Ishikawa (cell line): ENCODE data around the gene GANAB.

Source experiments
- CEBPB ChIP-seq: IDR thresholded peaks from 2 replicates; pipeline ENCODE4 v1.6.1; 2012
- CREB1 ChIP-seq: IDR thresholded peaks from 2 replicates; pipeline ENCODE4 v1.6.1; 2012; ENCODE audit warnings: low read depth
- EGR1 ChIP-seq: IDR thresholded peaks from 2 replicates; pipeline ENCODE4 v1.6.1; 2012
- EP300 ChIP-seq: IDR thresholded peaks from 2 replicates; pipeline ENCODE4 v1.6.1; 2012; ENCODE audit warnings: borderline replicate concordance
- FOXM1 ChIP-seq: IDR thresholded peaks from 2 replicates; pipeline ENCODE4 v1.6.1; 2012; ENCODE audit warnings: low read depth, borderline replicate concordance
- NFIC ChIP-seq: IDR thresholded peaks from 2 replicates; pipeline ENCODE4 v1.6.1; 2012
- RAD21 ChIP-seq: IDR thresholded peaks from 2 replicates; pipeline ENCODE4 v1.6.1; 2012; ENCODE audit warnings: low read depth
- TAF1 ChIP-seq: IDR thresholded peaks from 2 replicates; pipeline ENCODE4 v1.6.1; 2012; ENCODE audit warnings: low read depth, mild to moderate bottlenecking
- TCF12 ChIP-seq: IDR thresholded peaks from 2 replicates; pipeline ENCODE4 v1.6.1; 2012; ENCODE audit warnings: low read depth
- TEAD4 ChIP-seq: IDR thresholded peaks from 2 replicates; pipeline ENCODE4 v1.6.1; 2012
- USF1 ChIP-seq: IDR thresholded peaks from 2 replicates; pipeline ENCODE4 v1.6.1; 2012
- YY1 ChIP-seq: IDR thresholded peaks from 2 replicates; pipeline ENCODE4 v1.6.1; 2012; ENCODE audit warnings: low read depth
- ZBTB7A ChIP-seq: IDR thresholded peaks from 2 replicates; pipeline ENCODE4 v1.6.1; 2012; ENCODE audit warnings: low read depth
- TF ChIP-seq, protein P1 (sequence below): IDR thresholded peaks from 2 replicates; pipeline ENCODE4 v1.6.1; 2012; ENCODE audit warnings: low read depth, mild to moderate bottlenecking
- TF ChIP-seq, protein P2 (sequence below): IDR thresholded peaks from 2 replicates; pipeline ENCODE4 v1.6.1; 2012

The GANAB gene

GRCh38 chr11:62613291-62613778 lies 33.1 kb downstream of the GANAB start:
- TF ChIP-seq, protein P1, sequence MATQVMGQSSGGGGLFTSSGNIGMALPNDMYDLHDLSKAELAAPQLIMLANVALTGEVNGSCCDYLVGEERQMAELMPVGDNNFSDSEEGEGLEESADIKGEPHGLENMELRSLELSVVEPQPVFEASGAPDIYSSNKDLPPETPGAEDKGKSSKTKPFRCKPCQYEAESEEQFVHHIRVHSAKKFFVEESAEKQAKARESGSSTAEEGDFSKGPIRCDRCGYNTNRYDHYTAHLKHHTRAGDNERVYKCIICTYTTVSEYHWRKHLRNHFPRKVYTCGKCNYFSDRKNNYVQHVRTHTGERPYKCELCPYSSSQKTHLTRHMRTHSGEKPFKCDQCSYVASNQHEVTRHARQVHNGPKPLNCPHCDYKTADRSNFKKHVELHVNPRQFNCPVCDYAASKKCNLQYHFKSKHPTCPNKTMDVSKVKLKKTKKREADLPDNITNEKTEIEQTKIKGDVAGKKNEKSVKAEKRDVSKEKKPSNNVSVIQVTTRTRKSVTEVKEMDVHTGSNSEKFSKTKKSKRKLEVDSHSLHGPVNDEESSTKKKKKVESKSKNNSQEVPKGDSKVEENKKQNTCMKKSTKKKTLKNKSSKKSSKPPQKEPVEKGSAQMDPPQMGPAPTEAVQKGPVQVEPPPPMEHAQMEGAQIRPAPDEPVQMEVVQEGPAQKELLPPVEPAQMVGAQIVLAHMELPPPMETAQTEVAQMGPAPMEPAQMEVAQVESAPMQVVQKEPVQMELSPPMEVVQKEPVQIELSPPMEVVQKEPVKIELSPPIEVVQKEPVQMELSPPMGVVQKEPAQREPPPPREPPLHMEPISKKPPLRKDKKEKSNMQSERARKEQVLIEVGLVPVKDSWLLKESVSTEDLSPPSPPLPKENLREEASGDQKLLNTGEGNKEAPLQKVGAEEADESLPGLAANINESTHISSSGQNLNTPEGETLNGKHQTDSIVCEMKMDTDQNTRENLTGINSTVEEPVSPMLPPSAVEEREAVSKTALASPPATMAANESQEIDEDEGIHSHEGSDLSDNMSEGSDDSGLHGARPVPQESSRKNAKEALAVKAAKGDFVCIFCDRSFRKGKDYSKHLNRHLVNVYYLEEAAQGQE: no peak
- no peak for TF ChIP-seq TEAD4
- no peak for TF ChIP-seq EGR1
- no peak for TF ChIP-seq FOXM1
- no peak for TF ChIP-seq CREB1
- TF ChIP-seq CEBPB: no peak
- TF ChIP-seq TCF12: no peak
- no peak for TF ChIP-seq NFIC
- no peak for TF ChIP-seq ZBTB7A
- no peak for TF ChIP-seq USF1
- no peak for TF ChIP-seq EP300
- TF ChIP-seq RAD21: no peak
- TF ChIP-seq, protein P2, sequence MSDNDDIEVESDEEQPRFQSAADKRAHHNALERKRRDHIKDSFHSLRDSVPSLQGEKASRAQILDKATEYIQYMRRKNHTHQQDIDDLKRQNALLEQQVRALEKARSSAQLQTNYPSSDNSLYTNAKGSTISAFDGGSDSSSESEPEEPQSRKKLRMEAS: no peak
- no peak for TF ChIP-seq TAF1

DNA sequence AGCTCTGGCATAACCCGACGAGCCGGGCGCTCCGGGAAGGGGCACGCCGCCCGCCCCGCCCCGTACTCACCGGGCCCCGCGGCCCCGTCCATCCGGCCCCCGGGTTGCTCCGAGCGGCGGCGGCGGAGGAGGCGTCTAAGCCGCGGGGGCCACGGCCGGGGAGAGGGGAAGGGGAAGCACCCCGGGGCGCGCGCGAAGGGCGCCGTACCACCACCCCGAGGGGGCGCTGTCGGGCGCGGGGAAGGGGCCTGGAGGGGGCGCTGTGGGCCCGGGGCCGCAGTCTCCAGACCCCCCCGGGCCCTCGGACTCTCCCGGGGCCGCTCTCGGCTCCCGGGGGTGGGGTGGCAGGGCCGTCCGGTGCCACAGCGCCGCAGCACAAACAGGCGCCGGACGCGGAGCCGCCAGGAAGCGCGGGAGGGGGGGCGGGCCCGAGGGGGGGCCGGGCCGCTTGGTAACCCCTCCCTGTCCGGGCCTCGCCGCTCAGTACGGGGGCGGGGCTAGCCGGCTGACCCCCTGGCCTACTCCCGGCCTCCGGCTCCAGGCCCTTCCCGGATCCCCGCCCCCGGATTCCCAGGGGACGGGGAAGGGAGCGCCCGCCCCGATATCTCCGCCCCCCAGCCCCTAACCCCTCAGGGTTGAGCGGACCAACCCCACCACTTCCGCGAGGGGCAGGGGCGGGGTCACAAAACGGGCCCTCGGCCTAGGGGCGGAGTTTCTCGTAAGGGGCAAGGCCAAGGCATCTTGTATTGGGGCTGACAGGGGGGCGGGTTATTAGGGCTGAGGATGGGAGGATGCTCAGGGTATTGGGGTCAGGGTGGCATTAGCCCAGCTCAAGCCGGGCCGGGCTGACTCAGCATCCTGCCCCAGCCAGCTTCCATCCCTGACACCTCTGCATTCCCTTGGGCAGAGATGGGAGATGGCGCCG lies 33.8 kb downstream of the GANAB start, which contains the start of the genes EML3 and ROM1:
EML3 (minus strand) TSS at position 410 of the 925 bp plus-strand sequence; CDS start at position 92, 318 bp downstream.
ROM1 (plus strand) TSS at position 892 of the 925 bp plus-strand sequence; CDS start at position 917, 25 bp downstream.
- TF ChIP-seq ZBTB7A: 0 out of 2 replicates have a peak, but pooled peaks have one; percentile 46
- TF ChIP-seq, protein P1: no peak

GRCh38 chr11:62611705-62612365 lies 34.6 kb downstream of the GANAB start:
- TF ChIP-seq, protein P2: peak; percentile 17; the same call in 1 of the 2 replicates
- TF ChIP-seq TAF1 (0 out of 2 replicates have a peak, but pooled peaks have one; percentile 19), USF1 (no peak)

DNA sequence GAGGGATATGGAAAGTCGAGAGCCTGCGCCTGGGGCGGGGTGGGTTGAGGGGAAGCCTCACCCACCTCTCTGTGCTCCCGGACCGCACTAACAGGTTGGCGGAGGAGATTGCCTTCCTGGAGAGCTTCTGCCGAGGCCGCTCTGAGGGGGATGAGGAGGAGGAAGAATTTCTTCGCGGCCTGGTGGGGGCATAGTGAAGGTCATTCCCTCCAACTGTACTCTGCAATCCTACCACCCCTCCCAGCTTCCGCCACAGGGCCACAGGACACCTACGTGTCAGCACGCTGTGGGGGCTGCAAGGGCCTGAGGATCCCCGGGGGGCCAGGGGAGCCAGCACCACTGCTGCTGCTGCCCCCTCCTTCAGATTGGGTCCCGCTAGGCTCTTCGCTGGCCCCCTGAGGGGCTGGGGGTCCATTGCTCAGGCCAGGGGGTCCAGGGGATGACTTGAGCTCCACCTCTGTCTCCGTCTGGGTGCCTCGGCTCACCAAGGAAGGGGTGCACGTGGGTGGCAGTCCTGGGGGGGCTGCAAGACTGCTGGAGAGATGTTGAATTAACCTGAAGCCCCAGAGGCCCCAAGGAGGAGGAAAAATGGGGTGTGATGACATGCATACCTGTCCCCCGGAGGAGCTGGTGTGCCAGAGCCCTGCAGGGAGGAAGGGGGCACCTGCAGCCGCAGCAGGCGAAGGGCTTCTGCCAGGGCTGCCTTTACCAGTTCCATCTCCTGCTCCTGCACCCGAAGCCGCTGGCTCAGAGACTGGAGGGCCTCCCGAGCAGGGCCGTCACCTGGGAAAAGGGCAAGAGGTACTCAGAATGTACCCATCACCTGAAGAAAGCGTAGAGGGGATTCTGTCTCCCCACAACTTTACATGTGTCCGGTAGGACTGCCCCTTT lies 35.4 kb downstream of the GANAB start:
- TF ChIP-seq FOXM1 (no peak), EGR1 (no peak), NFIC (no peak), TAF1 (no peak), EP300 (no peak), ZBTB7A (no peak), CREB1 (no peak), RAD21 (no peak), TEAD4 (no peak), USF1 (no peak), CEBPB (no peak), YY1 (no peak), TCF12 (no peak)
- TF ChIP-seq, protein P2: no peak
- TF ChIP-seq, protein P1: no peak
